Left ventricle myocardium superior (tissue), 1 donor: ENCODE measurements around the gene GRIN3A. TPM values are rescaled to one million over a fixed set of nuclear protein-coding genes. Genes with fewer than 3 reads are reported as not detected.
"Not testable (repeated sequence)": the region's sequence is repeated elsewhere in the genome, so short reads cannot be mapped to it uniquely, and the experiment has no call there.

Experiments used
- ATAC-seq: fragments of 200-7000 bp; cut with Tn5 transposase; one replicate; pipeline ENCODE4 v1.9.1; 2020; ENCODE audit warnings: mild to moderate bottlenecking, moderate library complexity
- DNase-seq: peaks from one replicate; pipeline ENCODE4 v3.0.0-alpha.2; 2020
- intact Hi-C: fragments of 100-400 bp; cut with micrococcal nuclease; formaldehyde crosslinking; loops from one replicate; pipeline ENCODE4 v1.11.0; 2022
- total RNA-seq: library from RNA; stranded (reverse); fragmentation: NEBNext Ultra II Directional; extraction: Animal tissue kit (Norgen Biotek cat#: 25700); gene quantifications from one replicate; pipeline ENCODE4 v1.2.1, GENCODE V29; 2021
- donor health status: DM: no; HTN: yes; CAD: no; lungs with severe emphysema.

GRIN3A gene
- total RNA-seq, 1 donor from 2014 or later = 0.59 TPM

- ATAC-seq (no peak), DNase-seq (no peak)
- intact Hi-C loops = no loop called here
Measured at GRCh38 chr9:101591787-101592446, 146.5 kb downstream of the GRIN3A start.

GRCh38 chr9:101590901-101591300 lies 147.5 kb downstream of the GRIN3A start:
- no peak for DNase-seq
- ATAC-seq = no peak
- intact Hi-C loops = no loop called here

DNA sequence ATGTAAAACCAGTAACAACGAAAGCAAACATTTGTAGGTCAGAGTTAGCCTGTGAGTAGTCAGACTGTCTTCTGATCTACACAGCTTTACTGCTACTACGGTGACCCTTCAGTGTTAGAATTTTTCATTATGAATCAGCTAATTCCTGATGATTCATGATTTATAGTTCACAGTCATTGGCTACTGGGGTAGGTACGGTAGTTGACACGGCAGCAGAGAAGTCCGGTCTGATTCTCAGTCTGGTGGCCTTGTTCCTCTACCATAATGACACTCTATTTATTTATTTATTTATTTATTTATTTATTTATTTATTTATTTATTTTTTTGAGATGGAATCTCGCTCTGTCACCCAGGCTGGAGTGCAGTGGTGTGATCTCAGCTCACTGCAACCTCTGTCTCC lies 148.4 kb downstream of the GRIN3A start:
- DNase-seq, intact Hi-C loops, ATAC-seq: not testable (repeated sequence)

DNA sequence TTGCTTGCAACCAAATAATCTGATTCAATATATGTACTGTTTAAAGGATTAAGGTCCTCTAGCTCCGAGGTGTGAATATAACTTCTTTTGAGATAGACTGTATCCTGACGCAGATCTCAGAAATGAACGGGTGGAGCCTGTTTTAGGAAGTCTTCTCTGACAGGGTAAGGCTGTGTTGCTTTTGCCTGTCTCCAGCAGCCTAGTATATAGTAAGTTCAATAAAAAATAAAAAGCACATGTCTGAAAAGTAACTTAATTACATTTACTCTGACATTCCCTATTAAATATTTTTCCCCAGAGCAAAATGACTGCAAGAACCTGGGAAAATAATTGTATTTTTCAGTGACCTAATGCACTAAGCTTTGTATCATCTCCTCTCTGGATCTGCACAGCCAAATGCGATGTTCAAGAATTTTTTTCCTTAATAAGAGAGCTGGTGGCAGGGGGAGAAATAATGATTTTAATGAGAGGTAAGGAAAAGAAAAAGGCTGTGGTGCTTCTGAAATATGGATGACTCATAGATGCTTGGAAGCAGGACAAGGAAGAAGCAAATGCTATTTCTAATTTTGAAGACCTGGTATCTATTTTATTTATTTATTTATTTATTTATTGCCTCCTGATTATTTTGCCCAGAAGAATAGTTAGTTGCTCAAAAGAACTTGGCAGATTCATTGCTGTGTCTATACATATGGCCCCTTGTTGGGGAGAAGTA lies 151.0 kb downstream of the GRIN3A start:
- intact Hi-C loops = no loop called here
- no peak for ATAC-seq
- DNase-seq = no peak

DNA sequence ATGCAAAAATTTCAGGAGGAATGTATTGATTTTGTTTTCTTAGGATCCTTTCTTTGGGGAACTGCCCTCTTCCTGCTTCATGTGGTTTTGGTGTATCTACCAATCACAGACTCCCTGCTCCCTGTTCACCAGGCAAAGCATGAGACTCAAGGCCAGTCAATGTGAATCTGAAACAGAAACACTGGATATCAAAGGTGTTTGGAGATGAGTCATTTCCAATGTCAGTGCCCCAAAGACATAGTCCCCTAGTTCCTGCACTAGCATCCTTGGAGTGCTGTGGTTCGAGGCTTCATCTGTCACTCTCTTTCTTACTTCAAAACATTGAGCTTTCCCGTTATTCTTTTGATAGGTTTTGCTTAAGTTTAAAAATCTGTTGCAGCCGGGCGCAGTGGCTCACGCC lies 151.8 kb downstream of the GRIN3A start:
- DNase-seq (no peak), ATAC-seq (no peak)
- intact Hi-C loops = no loop called here

DNA sequence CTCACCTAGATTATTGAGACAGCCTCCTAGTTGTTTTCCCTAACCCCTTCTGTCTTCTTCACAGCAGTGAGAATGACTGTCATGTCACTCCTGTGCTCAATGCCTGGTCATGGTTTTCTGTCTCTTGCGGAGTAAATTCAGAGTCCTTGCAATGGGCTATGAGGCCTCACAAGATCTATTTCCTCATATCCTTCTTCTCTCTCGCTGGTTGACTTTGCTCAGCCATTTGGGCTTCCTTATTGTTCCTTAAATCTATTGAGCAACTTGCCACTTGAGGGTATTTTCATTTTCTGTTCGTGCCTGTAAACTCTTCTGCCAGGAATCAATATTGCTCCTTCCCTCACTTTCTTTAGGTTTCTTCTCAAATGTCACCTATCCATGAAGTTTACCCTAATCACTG lies 152.7 kb downstream of the GRIN3A start:
- DNase-seq (no peak), ATAC-seq (peak; percentile 37)
- intact Hi-C loops = no loop called here

DNA sequence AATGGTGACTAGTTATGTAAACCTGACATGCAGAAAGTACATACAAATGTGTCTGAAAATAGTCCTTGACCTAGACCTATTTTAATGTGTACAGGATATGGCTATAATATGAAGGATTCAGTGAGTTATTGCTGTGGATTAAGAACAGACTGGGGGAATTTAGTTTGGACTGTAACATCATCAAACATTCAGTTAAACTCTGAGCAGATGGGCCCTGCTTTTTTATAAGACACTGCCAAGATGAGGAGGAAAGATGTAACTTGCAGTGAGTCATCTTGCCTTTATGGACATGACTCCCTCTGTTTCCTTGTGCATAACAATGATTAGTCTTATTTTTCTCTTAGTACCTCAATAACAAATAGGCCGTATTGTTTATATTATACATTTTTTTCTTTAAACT lies 155.9 kb downstream of the GRIN3A start:
- ATAC-seq = no peak
- DNase-seq = no peak
- intact Hi-C loops = no loop called here

DNA sequence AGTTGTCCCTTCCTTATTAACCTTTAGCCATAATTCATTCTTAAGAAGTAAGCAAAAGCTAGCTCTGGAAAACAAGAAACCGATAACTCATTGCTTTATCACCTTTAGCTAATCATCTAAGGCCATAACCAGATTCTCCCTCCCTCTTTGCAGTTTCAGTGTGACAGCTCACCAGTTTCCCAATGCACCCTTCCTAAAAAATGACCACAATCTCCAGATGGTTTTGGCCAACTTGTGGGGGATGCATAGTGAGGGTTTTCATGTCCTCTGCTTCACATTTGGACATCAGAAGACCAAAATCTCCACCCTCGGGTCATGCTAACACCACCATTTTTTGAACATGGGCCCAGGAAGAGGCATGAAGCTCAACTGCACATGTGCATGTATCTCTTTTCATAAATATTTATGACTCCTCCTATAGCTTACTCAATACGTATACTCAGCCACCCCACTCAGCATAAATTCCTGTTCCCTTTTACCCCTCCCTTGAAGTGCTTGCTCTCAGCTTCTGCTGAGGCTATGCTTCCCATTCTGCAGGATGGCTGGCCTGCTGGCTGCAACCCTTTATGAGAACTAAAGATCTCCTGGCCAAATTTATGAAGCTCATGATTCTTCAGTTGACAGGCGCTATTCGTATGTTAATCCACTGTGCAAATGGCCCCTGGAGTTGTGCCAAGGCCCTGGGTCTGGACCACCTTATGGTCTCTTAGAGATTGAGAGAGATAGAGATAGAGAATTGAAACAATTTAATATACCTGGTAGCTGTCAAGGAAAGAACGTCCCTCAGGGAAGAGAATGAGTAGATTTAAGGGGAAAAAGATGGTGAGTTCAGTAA lies 158.5 kb downstream of the GRIN3A start:
- ATAC-seq (peak; percentile 44), DNase-seq (no peak)
- intact Hi-C loops = no loop called here

DNA sequence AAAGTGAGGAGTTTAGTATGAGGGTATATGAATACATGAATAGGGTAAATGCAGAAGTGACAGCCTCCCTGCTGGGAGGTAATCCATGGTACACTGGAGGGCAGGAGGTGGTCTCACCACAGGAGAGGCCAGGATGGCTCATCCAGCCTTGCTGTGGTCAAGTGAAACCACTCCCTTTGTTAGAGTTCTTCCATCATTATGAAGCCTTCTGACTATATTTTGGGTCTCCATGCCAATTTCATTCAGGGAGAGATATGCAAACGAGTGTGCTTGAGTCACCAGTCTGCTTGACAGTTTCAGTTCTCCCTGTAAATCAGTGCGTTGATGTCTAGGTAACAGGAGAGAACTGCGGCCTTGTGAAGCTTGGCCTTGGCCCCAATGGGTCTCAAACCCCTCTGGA lies 160.1 kb downstream of the GRIN3A start:
- ATAC-seq = no peak
- intact Hi-C loops = no loop called here

DNA sequence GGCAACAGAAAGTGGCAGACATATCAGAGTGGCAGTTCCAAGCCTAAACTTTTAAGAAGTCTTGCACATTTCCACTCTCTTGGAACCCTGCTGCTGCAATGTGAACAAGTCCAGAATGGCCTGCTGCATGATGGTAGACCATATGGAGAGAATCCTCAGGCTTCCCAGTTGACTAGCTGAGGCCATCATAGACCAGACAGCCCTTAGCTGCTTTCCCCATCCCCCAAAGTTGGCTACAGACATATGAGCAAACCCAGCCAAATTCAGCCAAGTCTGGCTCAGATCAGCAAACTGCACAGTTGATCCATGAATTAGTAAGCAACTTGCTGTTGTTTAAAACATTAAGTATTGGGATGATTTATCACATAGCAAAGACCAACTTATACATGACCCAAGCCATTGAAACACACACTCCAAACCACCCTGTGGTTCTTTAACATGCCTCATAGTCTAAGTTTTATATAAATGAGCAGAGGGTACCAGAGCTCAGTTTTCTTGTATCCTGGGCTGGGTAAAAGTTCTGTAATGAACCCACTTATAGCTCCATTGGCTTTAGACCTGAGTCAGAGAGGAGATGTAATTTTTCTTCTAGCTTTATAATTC lies 163.6 kb downstream of the GRIN3A start:
- DNase-seq = no peak
- intact Hi-C loops = no loop called here
- ATAC-seq = no peak

More for the DNA sequence above, 160.1 kb downstream of the GRIN3A start:
- DNase-seq = no peak

DNA sequence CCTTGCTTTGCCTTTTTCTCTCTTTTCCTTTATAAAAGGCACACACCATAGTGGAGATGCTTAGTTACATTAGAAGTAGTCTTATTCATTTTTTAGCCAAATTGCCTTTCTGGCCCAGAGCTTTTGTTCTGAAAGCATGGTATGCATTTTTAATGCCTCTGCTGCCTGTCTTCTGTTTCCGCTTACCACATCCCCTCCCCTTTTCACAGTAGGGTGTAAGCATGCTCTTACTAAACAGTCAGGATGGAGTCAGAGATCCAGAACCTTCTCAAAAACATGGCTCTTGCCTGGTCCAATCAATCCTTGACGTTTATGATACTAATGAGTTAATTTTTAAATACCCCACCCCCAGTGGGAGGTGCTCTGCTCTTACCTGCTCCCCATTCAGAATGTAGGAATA lies 166.1 kb downstream of the GRIN3A start:
- intact Hi-C loops = no loop called here
- DNase-seq = no peak
- ATAC-seq = no peak

GRCh38 chr9:101571114-101571513 lies 167.3 kb downstream of the GRIN3A start:
- ATAC-seq (no peak), DNase-seq (no peak)
- intact Hi-C loops = no loop called here

GRCh38 chr9:101569741-101570501 lies 168.5 kb downstream of the GRIN3A start:
- intact Hi-C loops = no loop called here
- DNase-seq (no peak), ATAC-seq (peak; percentile 86)

- intact Hi-C loops = no loop called here
- ATAC-seq = no peak
- DNase-seq = no peak
Measured at GRCh38 chr9:101567725-101568350, 170.6 kb downstream of the GRIN3A start.

GRCh38 chr9:101566904-101567724 lies 171.3 kb downstream of the GRIN3A start:
- intact Hi-C loops = no loop called here
- ATAC-seq = no peak
- DNase-seq = no peak

DNA sequence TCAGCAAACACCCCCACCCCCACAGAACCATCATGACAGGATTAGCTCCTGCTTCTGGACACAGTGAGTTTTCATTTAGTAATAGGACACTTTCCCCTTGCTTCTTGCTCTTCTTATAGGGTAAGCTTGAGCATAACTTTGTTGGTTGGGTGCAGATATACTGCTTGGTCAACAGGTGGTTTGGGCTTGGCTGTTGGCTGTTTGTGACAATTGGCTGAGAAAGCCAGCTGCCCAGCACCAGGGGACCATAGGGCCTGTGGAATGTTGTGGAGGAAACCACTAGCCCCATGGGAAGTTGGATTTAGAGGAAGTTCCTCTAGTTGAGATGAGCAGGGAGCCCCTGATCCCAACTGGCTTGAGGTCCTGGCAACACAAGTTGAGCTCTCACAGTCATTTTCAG lies 174.2 kb downstream of the GRIN3A start:
- intact Hi-C loops = no loop called here
- ATAC-seq = no peak
- DNase-seq = no peak

GRCh38 chr9:101562966-101563365 lies 175.5 kb downstream of the GRIN3A start:
- intact Hi-C loops = no loop called here
- ATAC-seq (no peak), DNase-seq (no peak)

GRCh38 chr9:101561740-101562139 lies 176.7 kb downstream of the GRIN3A start:
- no peak for DNase-seq
- ATAC-seq = no peak
- intact Hi-C loops = no loop called here
